H1 (cell line): ENCODE data around the gene ARPP19. TPM values are rescaled to one million over a fixed set of nuclear protein-coding genes. Genes with fewer than 3 reads are reported as not detected.

ENCODE experiments used
- CTCF ChIA-PET: fragments of 300-600 bp; sonication (Branson Sonifier 250); formaldehyde crosslinking; loops from one replicate; lab custom pipeline; 2021; ENCODE audit not compliant: partially characterized antibody; lab: Charles Lee
- POLR2A ChIA-PET: fragments of 300-600 bp; sonication (Branson Sonifier 250); formaldehyde crosslinking; loops from one replicate; lab custom pipeline; 2021; ENCODE audit warnings: inconsistent platforms; ENCODE audit not compliant: partially characterized antibody; lab: Charles Lee
- DNase-seq, 2 experiments: peaks; one replicate each; pipeline versions ENCODE4 v3.0.0 to v3.0.0-alpha.2; 2010 to 2022; ENCODE audit warnings: low spot score in 2 of 2, low read depth in 1 of 2, mixed read lengths in 1 of 2
- FAIRE-seq: peaks from 2 replicates; lab custom pipeline; 2011; peaks lifted over from hg19 to GRCh38; lab: Jason Lieb, UNC
- H2AFZ ChIP-seq: 2 replicates; pipeline ENCODE4 v1.8.1; 2012; ENCODE audit warnings: low read length, inconsistent platforms
- H2AK5ac ChIP-seq: 2 replicates; pipeline ENCODE4 v1.6.1; 2013; ENCODE audit warnings: low read depth, low read length
- H2BK120ac ChIP-seq: replicated peaks from 2 replicates; pipeline ENCODE3; 2013; ENCODE audit warnings: low read depth, low read length, inconsistent platforms
- H2BK12ac ChIP-seq: 2 replicates; pipeline ENCODE4 v1.6.1; 2013; ENCODE audit warnings: low read depth, low read length
- H2BK15ac ChIP-seq: 2 replicates; pipeline ENCODE4 v1.6.1; 2013; ENCODE audit warnings: low read length
- H2BK20ac ChIP-seq: 2 replicates; pipeline ENCODE4 v1.6.1; 2013; ENCODE audit warnings: low read length
- H2BK5ac ChIP-seq: 2 replicates; pipeline ENCODE4 v1.6.1; 2013; ENCODE audit warnings: low read depth, low read length
- H3K14ac ChIP-seq: 2 replicates; pipeline ENCODE4 v1.6.1; 2013; ENCODE audit warnings: inconsistent platforms; ENCODE audit not compliant: insufficient read length
- H3K18ac ChIP-seq: 2 replicates; pipeline ENCODE4 v1.6.1; 2013; ENCODE audit warnings: low read length; ENCODE audit errors: extremely low read depth
- H3K23ac ChIP-seq: 2 replicates; pipeline ENCODE4 v1.6.1; 2013; ENCODE audit warnings: inconsistent platforms; ENCODE audit not compliant: insufficient read length
- H3K23me2 ChIP-seq: 2 replicates; pipeline ENCODE4 v1.6.1; 2013; ENCODE audit warnings: low read depth, low read length
- H3K27ac ChIP-seq: 2 replicates; pipeline ENCODE4 v1.6.1; 2011; ENCODE audit warnings: low read depth, low read length, inconsistent platforms
- H3K27me3 ChIP-seq, 4 experiments: replicated peaks in 1 of 4; 1 replicate in 1 of 4; 2 replicates in 3 of 4; pipeline versions ENCODE4 v1.6.1 to v1.8.1; 2011 to 2013; ENCODE audit warnings: low read length in 3 of 4, mild to moderate bottlenecking in 3 of 4, inconsistent platforms in 2 of 4, mixed read lengths in 2 of 4, moderate library complexity in 1 of 4; ENCODE audit not compliant: control insufficient read depth in 3 of 4, insufficient read depth in 3 of 4; ENCODE audit errors: extremely low read depth in 1 of 4
- H3K36me3 ChIP-seq, 4 experiments: 2 replicates each; pipeline versions ENCODE4 v1.6.1 to v1.8.1; 2011 to 2013; ENCODE audit warnings: mild to moderate bottlenecking in 4 of 4, low read length in 3 of 4, moderate library complexity in 2 of 4, control low read depth in 1 of 4, inconsistent platforms in 1 of 4; ENCODE audit not compliant: insufficient read depth in 4 of 4, control insufficient read depth in 2 of 4
- H3K4ac ChIP-seq: replicated peaks from 2 replicates; pipeline ENCODE3; 2013; ENCODE audit warnings: low read length, low read depth, mixed read lengths, inconsistent platforms; ENCODE audit not compliant: insufficient read length
- H3K4me1 ChIP-seq, 4 experiments: replicated peaks in 1 of 4; 1 replicate in 1 of 4; 2 replicates in 3 of 4; pipeline versions ENCODE4 v1.6.1 to v1.8.1; 2011 to 2013; ENCODE audit warnings: low read length in 3 of 4, inconsistent platforms in 2 of 4, mixed read lengths in 1 of 4; ENCODE audit not compliant: insufficient read depth in 4 of 4, control insufficient read depth in 3 of 4
- H3K4me2 ChIP-seq, 2 experiments: 2 replicates each; pipeline versions ENCODE4 v1.6.1 to v1.8.1; 2011 to 2013; ENCODE audit warnings: low read depth in 2 of 2, low read length in 2 of 2, control low read depth in 1 of 2, inconsistent platforms in 1 of 2, mild to moderate bottlenecking in 1 of 2; ENCODE audit not compliant: insufficient read depth in 1 of 2
- H3K4me3 ChIP-seq, 4 experiments: fragments of 200-600, 300-600 bp in 1 of 4; sonication (generic), shearing (Covaris generic), sonication (Bioruptor Twin) in 1 of 4; 2 replicates each; pipeline versions ENCODE4 v1.5.1 to v1.8.1; 2011 to 2016; ENCODE audit warnings: low read length in 4 of 4, low read depth in 3 of 4, control low read depth in 2 of 4, inconsistent platforms in 2 of 4, mild to moderate bottlenecking in 2 of 4, mixed read lengths in 1 of 4, moderate library complexity in 1 of 4; ENCODE audit not compliant: insufficient read depth in 2 of 4; ENCODE audit errors: extremely low read depth in 1 of 4
- H3K56ac ChIP-seq: replicated peaks from 2 replicates; pipeline ENCODE3; 2013; ENCODE audit warnings: low read depth, mild to moderate bottlenecking, mixed read lengths, low read length, inconsistent platforms; ENCODE audit not compliant: insufficient read length
- H3K79me1 ChIP-seq: 2 replicates; pipeline ENCODE4 v1.6.1; 2013; ENCODE audit warnings: low read depth, low read length, control low read depth
- H3K79me2 ChIP-seq, 2 experiments: 2 replicates each; pipeline versions ENCODE4 v1.6.1 to v1.8.1; 2012 to 2013; ENCODE audit warnings: low read length in 2 of 2, mild to moderate bottlenecking in 2 of 2, inconsistent platforms in 1 of 2; ENCODE audit not compliant: insufficient read depth in 2 of 2, control insufficient read depth in 1 of 2
- H3K9ac ChIP-seq, 4 experiments: replicated peaks in 1 of 4; 1 replicate in 1 of 4; 2 replicates in 3 of 4; pipeline versions ENCODE4 v1.6.1 to v1.8.1; 2011 to 2013; ENCODE audit warnings: low read depth in 3 of 4, low read length in 3 of 4, control low read depth in 2 of 4, mild to moderate bottlenecking in 2 of 4, moderate library complexity in 2 of 4, inconsistent platforms in 1 of 4; ENCODE audit errors: extremely low read depth in 1 of 4
- H3K9me3 ChIP-seq, 2 experiments: 2 replicates each; pipeline versions ENCODE4 v1.6.1 to v1.8.1; 2012 to 2013; ENCODE audit warnings: mild to moderate bottlenecking in 2 of 2, moderate library complexity in 2 of 2, control low read depth in 1 of 2, inconsistent platforms in 1 of 2, low read depth in 1 of 2, low read length in 1 of 2, mixed read lengths in 1 of 2; ENCODE audit not compliant: insufficient read depth in 2 of 2
- H4K20me1 ChIP-seq, 2 experiments: replicated peaks in 1 of 2; 2 replicates each; pipeline versions ENCODE3 to v1.8.1; 2011 to 2013; ENCODE audit warnings: inconsistent platforms in 2 of 2, low read length in 2 of 2, mild to moderate bottlenecking in 1 of 2; ENCODE audit not compliant: insufficient read depth in 2 of 2, control insufficient read depth in 1 of 2
- H4K5ac ChIP-seq: 2 replicates; pipeline ENCODE4 v1.6.1; 2013; ENCODE audit warnings: low read length, low read depth, mixed read lengths, inconsistent platforms; ENCODE audit not compliant: insufficient read length
- H4K8ac ChIP-seq: 2 replicates; pipeline ENCODE4 v1.8.0; 2013; ENCODE audit warnings: mild to moderate bottlenecking, moderate library complexity, low read length, inconsistent platforms; ENCODE audit not compliant: insufficient read depth; ENCODE audit errors: extremely low read depth
- H4K91ac ChIP-seq: replicated peaks from 2 replicates; pipeline ENCODE3; 2013; ENCODE audit warnings: low read length, mixed read lengths, inconsistent platforms; ENCODE audit not compliant: insufficient read length
- BACH1 ChIP-seq: IDR thresholded peaks from 2 replicates; pipeline ENCODE4 v1.6.1; 2012; ENCODE audit warnings: low read length, improper control_type of control experiment
- CEBPB ChIP-seq: IDR thresholded peaks from 2 replicates; pipeline ENCODE4 v1.6.1; 2012; ENCODE audit warnings: low read depth, low read length
- CHD1 ChIP-seq: IDR thresholded peaks from 2 replicates; pipeline ENCODE4 v1.6.1; 2012; ENCODE audit warnings: low read depth, low read length, improper control_type of control experiment
- EZH2 ChIP-seq: fragments of 200-600 bp; sonication (generic); IDR thresholded peaks from 2 replicates; pipeline ENCODE4 v1.7.1; 2012; ENCODE audit warnings: low read depth, mild to moderate bottlenecking, moderate library complexity, low read length, inconsistent platforms; ENCODE audit not compliant: severe bottlenecking
- KDM4A ChIP-seq: IDR thresholded peaks from one replicate; pipeline ENCODE4 v1.7.1; 2012; ENCODE audit warnings: low read depth, mild to moderate bottlenecking, moderate library complexity, low read length, inconsistent platforms; ENCODE audit not compliant: severe bottlenecking
- KDM5A ChIP-seq: fragments of 200-600 bp; IDR thresholded peaks from 2 replicates; pipeline ENCODE4 v1.7.1; 2012; ENCODE audit warnings: mild to moderate bottlenecking, low read length, inconsistent platforms, mixed read lengths
- PHF8 ChIP-seq: fragments of 200-600 bp; sonication (generic); conservative IDR thresholded peaks from 2 replicates; pipeline ENCODE4 v1.7.1; 2012; ENCODE audit warnings: low read depth, mild to moderate bottlenecking, inconsistent platforms, low read length, moderate library complexity
- WGBS, 2 experiments: shearing (Covaris generic) in 1 of 2; methylation state at CpG; one replicate each; pipeline versions ENCODE4 v1.1.6 to v1.1.7; 2013 to 2015; ENCODE audit warnings: low lambda C conversion rate in 2 of 2, mixed read lengths in 2 of 2, inconsistent platforms in 1 of 2, low coverage in 1 of 2, missing lambda C conversion rate in 1 of 2; ENCODE audit not compliant: insufficient replicate concordance in 2 of 2, insufficient coverage in 1 of 2, insufficient read length in 1 of 2; ENCODE audit errors: extremely low coverage in 1 of 2, missing lambda C conversion rate in 1 of 2; 5-methylcytosine and 5-hydroxymethylcytosine counted together
- polyA plus RNA-seq, 7 experiments: library from polyadenylated mRNA; depleted of rRNA in 3 of 7; stranded (reverse) in 5 of 7; unstranded in 2 of 7; fragments of >200 nt in 5 of 7; fragments of 200-250 nt in 2 of 7; gene quantifications; 1 replicate in 5 of 7; 2 replicates in 1 of 7; 4 replicates in 1 of 7; pipeline versions ENCODE4 v1.2.1 to v1.2.3, GENCODE V29; 2011 to 2013; ENCODE audit warnings: missing spikeins in 2 of 7, mixed read lengths in 2 of 7
- total RNA-seq: library from RNA; stranded (reverse); fragmentation: NEBNext Ultra II Directional; extraction: Animal tissue kit (Norgen Biotek cat#: 25700); gene quantifications from 2 replicates; pipeline ENCODE4 v1.2.1, GENCODE V29; 2021
- TF ChIP-seq, protein P1 (sequence below): IDR thresholded peaks from 2 replicates; pipeline ENCODE4 v1.6.1; 2012; ENCODE audit warnings: inconsistent platforms
- TF ChIP-seq, protein P2 (sequence below): IDR thresholded peaks from 2 replicates; pipeline ENCODE4 v1.6.1; 2011; ENCODE audit warnings: low read length, improper control_type of control experiment

ARPP19 gene
- total and polyA plus RNA-seq, 2 of the 8 experiments (the other 6 are each of a cell fraction or from before 2014, with no cell fraction given), result 81.9 to 274 TPM

DNA sequence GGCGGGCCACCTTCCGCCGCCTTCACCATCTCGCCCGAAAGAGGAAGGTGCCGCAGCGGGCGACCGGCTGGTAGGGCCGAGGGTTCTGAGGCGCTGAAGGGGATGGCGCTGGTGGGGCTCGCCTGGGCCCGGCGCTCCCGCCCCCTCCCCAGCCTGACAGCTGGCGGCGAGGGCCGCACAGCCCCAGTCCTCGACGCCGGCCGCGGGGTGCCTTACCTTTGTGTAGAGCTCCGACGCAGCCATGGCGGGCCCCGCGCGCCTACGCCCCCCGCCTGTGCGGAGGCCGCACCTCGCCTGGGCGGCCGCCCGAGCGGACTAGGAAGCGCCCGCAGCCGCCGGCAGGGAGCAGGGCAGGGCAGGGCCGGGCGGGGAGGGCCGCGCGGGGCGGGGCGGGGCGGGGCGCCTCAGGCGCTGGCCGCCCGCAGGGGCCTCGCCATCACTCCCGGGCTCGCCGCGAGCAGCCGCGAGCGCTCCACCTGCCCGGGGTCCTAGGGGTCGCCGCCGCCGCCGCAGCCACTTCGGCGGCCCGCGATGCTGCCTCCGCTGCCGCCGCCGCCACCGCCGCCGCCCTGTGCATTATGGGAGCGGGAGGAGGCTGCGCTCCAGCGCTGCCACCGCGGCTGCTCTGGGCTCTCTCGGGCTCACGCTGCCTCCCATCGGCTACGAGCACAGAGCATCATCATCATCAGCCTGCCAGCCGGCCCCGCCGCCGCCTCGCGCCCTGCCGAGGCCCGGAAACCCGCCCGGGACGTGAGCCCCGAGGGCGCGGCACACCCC lies 40.1 kb downstream of the ARPP19 start, which contains the start of gene MYO5A:
TSS of gene MYO5A (minus strand) at position 317 of the 777 bp plus-strand sequence. CDS start at position 243, 74 bp downstream.
- peaks cover 6 to 29% (median 20%) of the 10 kb centered on the region in 4 experiments for H3K27me3 ChIP-seq
- H2BK15ac ChIP-seq, result peak within 1 kb of the TSS; percentile 40; the same call in 1 of the 2 replicates
- CTCF ChIA-PET, result interaction anchor here (0.6 to 1.9 kb wide), 4 partner anchors 9 to 197 kb away, joined by 3 to 4 read pairs (median 4); no protein-coding TSS in a partner anchor
- peaks cover 0 to 23% of the 10 kb centered on the region in 2 experiments; a peak in 3 of 4 replicates for H3K79me2 ChIP-seq
- peak within 1 kb of the TSS; percentile 21 for H2BK120ac ChIP-seq
- H3K56ac ChIP-seq, result no peak within 1 kb of the TSS
- H3K4me3 ChIP-seq, result peak within 1 kb of the TSS; percentile 57 to 78 (median 66)
- POLR2A ChIA-PET, result interaction anchor here (0.5 to 2.2 kb wide), 7 partner anchors 9 to 181 kb away, joined by 3 to 6 read pairs (median 3); partner anchors contain the start of gene ARPP19
- peak within 1 kb of the TSS; percentile 97 for H3K4me2 ChIP-seq
- H3K23ac ChIP-seq, result no peak within 1 kb of the TSS
- peak within 1 kb of the TSS; percentile 75 for H4K5ac ChIP-seq
- no peak within 1 kb of the TSS; the same call in 1 of the 2 replicates for H3K27ac ChIP-seq
- peak within 1 kb of the TSS; percentile 49; the same call in 1 of the 2 replicates for H3K18ac ChIP-seq
- peak within 1 kb of the TSS; percentile 3 for H3K4ac ChIP-seq
- peak within 1 kb of the TSS; percentile 84 for H2AFZ ChIP-seq
- no peak within 1 kb of the TSS for H3K14ac ChIP-seq
- peak within 1 kb of the TSS; percentile 62 for H4K91ac ChIP-seq
- H2AK5ac ChIP-seq, result no peak within 1 kb of the TSS
- H2BK5ac ChIP-seq, result no peak within 1 kb of the TSS
- DNase-seq, result peak; percentile 34 to 79
- no peak for FAIRE-seq
- H3K9ac ChIP-seq, result peak within 1 kb of the TSS; percentile 28 to 68 (median 54)
- 0 out of 2 replicates have a peak within 1 kb of the TSS, but pooled peaks have one; percentile 72 for H2BK12ac ChIP-seq
- H4K20me1 ChIP-seq, result peaks cover 0 to 2% of the 10 kb centered on the region in 2 experiments
- H3K23me2 ChIP-seq, result peaks cover 7% of the 10 kb centered on the region; the same call in 1 of the 2 replicates
- H2BK20ac ChIP-seq, result no peak within 1 kb of the TSS
- H3K4me1 ChIP-seq, result peaks cover 4 to 11% (median 6%) of the 10 kb centered on the region in 4 experiments; a peak in 6 of 7 replicates
- WGBS, 2 experiments, result 0% methylated on average over 23 of the region's 103 CpGs; no CpG with 5 or more reads in 1 of the 2 experiments
- no peaks in the 10 kb centered on the region for H3K36me3 ChIP-seq
- peak within 1 kb of the TSS; percentile 77 for H4K8ac ChIP-seq
- H3K79me1 ChIP-seq, result no peaks in the 10 kb centered on the region
- H3K9me3 ChIP-seq, result no peaks in the 10 kb centered on the region
- TF ChIP-seq BACH1 (no peak), KDM4A (peak; percentile 74), CHD1 (no peak), EZH2 (no peak), PHF8 (peak; percentile 57), KDM5A (no peak), CEBPB (no peak)
- TF ChIP-seq, protein P1, sequence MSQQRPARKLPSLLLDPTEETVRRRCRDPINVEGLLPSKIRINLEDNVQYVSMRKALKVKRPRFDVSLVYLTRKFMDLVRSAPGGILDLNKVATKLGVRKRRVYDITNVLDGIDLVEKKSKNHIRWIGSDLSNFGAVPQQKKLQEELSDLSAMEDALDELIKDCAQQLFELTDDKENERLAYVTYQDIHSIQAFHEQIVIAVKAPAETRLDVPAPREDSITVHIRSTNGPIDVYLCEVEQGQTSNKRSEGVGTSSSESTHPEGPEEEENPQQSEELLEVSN, result 0 out of 2 replicates have a peak, but pooled peaks have one; percentile 6
- TF ChIP-seq, protein P2, sequence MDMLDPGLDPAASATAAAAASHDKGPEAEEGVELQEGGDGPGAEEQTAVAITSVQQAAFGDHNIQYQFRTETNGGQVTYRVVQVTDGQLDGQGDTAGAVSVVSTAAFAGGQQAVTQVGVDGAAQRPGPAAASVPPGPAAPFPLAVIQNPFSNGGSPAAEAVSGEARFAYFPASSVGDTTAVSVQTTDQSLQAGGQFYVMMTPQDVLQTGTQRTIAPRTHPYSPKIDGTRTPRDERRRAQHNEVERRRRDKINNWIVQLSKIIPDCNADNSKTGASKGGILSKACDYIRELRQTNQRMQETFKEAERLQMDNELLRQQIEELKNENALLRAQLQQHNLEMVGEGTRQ, result no peak
